H1 (cell line): ENCODE results near the gene TMEM97. TPM values are rescaled to one million over a fixed set of nuclear protein-coding genes. Genes with fewer than 3 reads are reported as not detected.
"Not testable (repeated sequence)": the region's sequence is repeated elsewhere in the genome, so short reads cannot be mapped to it uniquely, and the experiment has no call there.

ENCODE experiments used
- CTCF ChIA-PET: fragments of 300-600 bp; sonication (Branson Sonifier 250); formaldehyde crosslinking; loops from one replicate; lab custom pipeline; 2021; ENCODE audit not compliant: partially characterized antibody; lab: Charles Lee
- POLR2A ChIA-PET: fragments of 300-600 bp; sonication (Branson Sonifier 250); formaldehyde crosslinking; loops from one replicate; lab custom pipeline; 2021; ENCODE audit warnings: inconsistent platforms; ENCODE audit not compliant: partially characterized antibody; lab: Charles Lee
- DNase-seq, 2 experiments: peaks; one replicate each; pipeline versions ENCODE4 v3.0.0 to v3.0.0-alpha.2; 2010 to 2022; ENCODE audit warnings: low spot score in 2 of 2, low read depth in 1 of 2, mixed read lengths in 1 of 2
- FAIRE-seq: peaks from 2 replicates; lab custom pipeline; 2011; peaks lifted over from hg19 to GRCh38; lab: Jason Lieb, UNC
- H2AFZ ChIP-seq: 2 replicates; pipeline ENCODE4 v1.8.1; 2012; ENCODE audit warnings: low read length, inconsistent platforms
- H2AK5ac ChIP-seq: 2 replicates; pipeline ENCODE4 v1.6.1; 2013; ENCODE audit warnings: low read depth, low read length
- H2BK120ac ChIP-seq: replicated peaks from 2 replicates; pipeline ENCODE3; 2013; ENCODE audit warnings: low read depth, low read length, inconsistent platforms
- H2BK12ac ChIP-seq: 2 replicates; pipeline ENCODE4 v1.6.1; 2013; ENCODE audit warnings: low read depth, low read length
- H2BK15ac ChIP-seq: 2 replicates; pipeline ENCODE4 v1.6.1; 2013; ENCODE audit warnings: low read length
- H2BK20ac ChIP-seq: 2 replicates; pipeline ENCODE4 v1.6.1; 2013; ENCODE audit warnings: low read length
- H2BK5ac ChIP-seq: 2 replicates; pipeline ENCODE4 v1.6.1; 2013; ENCODE audit warnings: low read depth, low read length
- H3K14ac ChIP-seq: 2 replicates; pipeline ENCODE4 v1.6.1; 2013; ENCODE audit warnings: inconsistent platforms; ENCODE audit not compliant: insufficient read length
- H3K18ac ChIP-seq: 2 replicates; pipeline ENCODE4 v1.6.1; 2013; ENCODE audit warnings: low read length; ENCODE audit errors: extremely low read depth
- H3K23ac ChIP-seq: 2 replicates; pipeline ENCODE4 v1.6.1; 2013; ENCODE audit warnings: inconsistent platforms; ENCODE audit not compliant: insufficient read length
- H3K23me2 ChIP-seq: 2 replicates; pipeline ENCODE4 v1.6.1; 2013; ENCODE audit warnings: low read depth, low read length
- H3K27ac ChIP-seq: 2 replicates; pipeline ENCODE4 v1.6.1; 2011; ENCODE audit warnings: low read depth, low read length, inconsistent platforms
- H3K27me3 ChIP-seq, 4 experiments: replicated peaks in 1 of 4; 1 replicate in 1 of 4; 2 replicates in 3 of 4; pipeline versions ENCODE4 v1.6.1 to v1.8.1; 2011 to 2013; ENCODE audit warnings: low read length in 3 of 4, mild to moderate bottlenecking in 3 of 4, inconsistent platforms in 2 of 4, mixed read lengths in 2 of 4, moderate library complexity in 1 of 4; ENCODE audit not compliant: control insufficient read depth in 3 of 4, insufficient read depth in 3 of 4; ENCODE audit errors: extremely low read depth in 1 of 4
- H3K36me3 ChIP-seq, 4 experiments: 2 replicates each; pipeline versions ENCODE4 v1.6.1 to v1.8.1; 2011 to 2013; ENCODE audit warnings: mild to moderate bottlenecking in 4 of 4, low read length in 3 of 4, moderate library complexity in 2 of 4, control low read depth in 1 of 4, inconsistent platforms in 1 of 4; ENCODE audit not compliant: insufficient read depth in 4 of 4, control insufficient read depth in 2 of 4
- H3K4ac ChIP-seq: replicated peaks from 2 replicates; pipeline ENCODE3; 2013; ENCODE audit warnings: low read length, low read depth, mixed read lengths, inconsistent platforms; ENCODE audit not compliant: insufficient read length
- H3K4me1 ChIP-seq, 4 experiments: replicated peaks in 1 of 4; 1 replicate in 1 of 4; 2 replicates in 3 of 4; pipeline versions ENCODE4 v1.6.1 to v1.8.1; 2011 to 2013; ENCODE audit warnings: low read length in 3 of 4, inconsistent platforms in 2 of 4, mixed read lengths in 1 of 4; ENCODE audit not compliant: insufficient read depth in 4 of 4, control insufficient read depth in 3 of 4
- H3K4me2 ChIP-seq, 2 experiments: 2 replicates each; pipeline versions ENCODE4 v1.6.1 to v1.8.1; 2011 to 2013; ENCODE audit warnings: low read depth in 2 of 2, low read length in 2 of 2, control low read depth in 1 of 2, inconsistent platforms in 1 of 2, mild to moderate bottlenecking in 1 of 2; ENCODE audit not compliant: insufficient read depth in 1 of 2
- H3K4me3 ChIP-seq, 4 experiments: fragments of 200-600, 300-600 bp in 1 of 4; sonication (generic), shearing (Covaris generic), sonication (Bioruptor Twin) in 1 of 4; 2 replicates each; pipeline versions ENCODE4 v1.5.1 to v1.8.1; 2011 to 2016; ENCODE audit warnings: low read length in 4 of 4, low read depth in 3 of 4, control low read depth in 2 of 4, inconsistent platforms in 2 of 4, mild to moderate bottlenecking in 2 of 4, mixed read lengths in 1 of 4, moderate library complexity in 1 of 4; ENCODE audit not compliant: insufficient read depth in 2 of 4; ENCODE audit errors: extremely low read depth in 1 of 4
- H3K56ac ChIP-seq: replicated peaks from 2 replicates; pipeline ENCODE3; 2013; ENCODE audit warnings: low read depth, mild to moderate bottlenecking, mixed read lengths, low read length, inconsistent platforms; ENCODE audit not compliant: insufficient read length
- H3K79me1 ChIP-seq: 2 replicates; pipeline ENCODE4 v1.6.1; 2013; ENCODE audit warnings: low read depth, low read length, control low read depth
- H3K79me2 ChIP-seq, 2 experiments: 2 replicates each; pipeline versions ENCODE4 v1.6.1 to v1.8.1; 2012 to 2013; ENCODE audit warnings: low read length in 2 of 2, mild to moderate bottlenecking in 2 of 2, inconsistent platforms in 1 of 2; ENCODE audit not compliant: insufficient read depth in 2 of 2, control insufficient read depth in 1 of 2
- H3K9ac ChIP-seq, 4 experiments: replicated peaks in 1 of 4; 1 replicate in 1 of 4; 2 replicates in 3 of 4; pipeline versions ENCODE4 v1.6.1 to v1.8.1; 2011 to 2013; ENCODE audit warnings: low read depth in 3 of 4, low read length in 3 of 4, control low read depth in 2 of 4, mild to moderate bottlenecking in 2 of 4, moderate library complexity in 2 of 4, inconsistent platforms in 1 of 4; ENCODE audit errors: extremely low read depth in 1 of 4
- H3K9me3 ChIP-seq, 2 experiments: 2 replicates each; pipeline versions ENCODE4 v1.6.1 to v1.8.1; 2012 to 2013; ENCODE audit warnings: mild to moderate bottlenecking in 2 of 2, moderate library complexity in 2 of 2, control low read depth in 1 of 2, inconsistent platforms in 1 of 2, low read depth in 1 of 2, low read length in 1 of 2, mixed read lengths in 1 of 2; ENCODE audit not compliant: insufficient read depth in 2 of 2
- H4K20me1 ChIP-seq, 2 experiments: replicated peaks in 1 of 2; 2 replicates each; pipeline versions ENCODE3 to v1.8.1; 2011 to 2013; ENCODE audit warnings: inconsistent platforms in 2 of 2, low read length in 2 of 2, mild to moderate bottlenecking in 1 of 2; ENCODE audit not compliant: insufficient read depth in 2 of 2, control insufficient read depth in 1 of 2
- H4K5ac ChIP-seq: 2 replicates; pipeline ENCODE4 v1.6.1; 2013; ENCODE audit warnings: low read length, low read depth, mixed read lengths, inconsistent platforms; ENCODE audit not compliant: insufficient read length
- H4K8ac ChIP-seq: 2 replicates; pipeline ENCODE4 v1.8.0; 2013; ENCODE audit warnings: mild to moderate bottlenecking, moderate library complexity, low read length, inconsistent platforms; ENCODE audit not compliant: insufficient read depth; ENCODE audit errors: extremely low read depth
- H4K91ac ChIP-seq: replicated peaks from 2 replicates; pipeline ENCODE3; 2013; ENCODE audit warnings: low read length, mixed read lengths, inconsistent platforms; ENCODE audit not compliant: insufficient read length
- ASH2L ChIP-seq: fragments of 200-600, 300-600 bp; sonication (generic); IDR thresholded peaks from one replicate; pipeline ENCODE4 v1.7.1; 2017; ENCODE audit warnings: low read length
- WGBS, 2 experiments: shearing (Covaris generic) in 1 of 2; methylation state at CpG; one replicate each; pipeline versions ENCODE4 v1.1.6 to v1.1.7; 2013 to 2015; ENCODE audit warnings: low lambda C conversion rate in 2 of 2, mixed read lengths in 2 of 2, inconsistent platforms in 1 of 2, low coverage in 1 of 2, missing lambda C conversion rate in 1 of 2; ENCODE audit not compliant: insufficient replicate concordance in 2 of 2, insufficient coverage in 1 of 2, insufficient read length in 1 of 2; ENCODE audit errors: extremely low coverage in 1 of 2, missing lambda C conversion rate in 1 of 2; 5-methylcytosine and 5-hydroxymethylcytosine counted together
- polyA plus RNA-seq, 7 experiments: library from polyadenylated mRNA; depleted of rRNA in 3 of 7; stranded (reverse) in 5 of 7; unstranded in 2 of 7; fragments of >200 nt in 5 of 7; fragments of 200-250 nt in 2 of 7; gene quantifications; 1 replicate in 5 of 7; 2 replicates in 1 of 7; 4 replicates in 1 of 7; pipeline versions ENCODE4 v1.2.1 to v1.2.3, GENCODE V29; 2011 to 2013; ENCODE audit warnings: missing spikeins in 2 of 7, mixed read lengths in 2 of 7
- total RNA-seq: library from RNA; stranded (reverse); fragmentation: NEBNext Ultra II Directional; extraction: Animal tissue kit (Norgen Biotek cat#: 25700); gene quantifications from 2 replicates; pipeline ENCODE4 v1.2.1, GENCODE V29; 2021

Gene TMEM97
- total and polyA plus RNA-seq, 2 of the 8 experiments (the other 6 are each of a cell fraction or from before 2014, with no cell fraction given), result 126 to 130 TPM

- Histone ChIP-seq H3K79me2 (no peaks in the 10 kb centered on the region), H3K4me2 (no peak overlapping the region), H3K23me2 (no peaks in the 10 kb centered on the region), H2BK5ac (no peak overlapping the region), H3K56ac (no peak overlapping the region), H3K14ac (no peak overlapping the region), H3K79me1 (no peaks in the 10 kb centered on the region), H2BK12ac (no peak overlapping the region), H3K4me3 (no peak overlapping the region), H4K5ac (no peak overlapping the region), H3K4ac (no peak overlapping the region), H3K36me3 (no peaks in the 10 kb centered on the region), H3K27ac (no peak overlapping the region), H3K18ac (no peak overlapping the region), H2AK5ac (no peak overlapping the region), H2BK120ac (no peak overlapping the region), H4K20me1 (no peaks in the 10 kb centered on the region), H3K27me3 (no peaks in the 10 kb centered on the region), H4K8ac (no peak overlapping the region), H3K23ac (no peak overlapping the region), H2AFZ (no peak overlapping the region), H3K9ac (no peak overlapping the region), H3K9me3 (peaks cover 3 to 7% of the 10 kb centered on the region in 2 experiments; a peak in 1 of 4 replicates), H4K91ac (no peak overlapping the region), H2BK20ac (no peak overlapping the region), H2BK15ac (no peak overlapping the region), H3K4me1 (no peaks in the 10 kb centered on the region)
- POLR2A ChIA-PET, result no interaction called here
- DNase-seq (no peak), FAIRE-seq (no peak)
- CTCF ChIA-PET, result no interaction called here
- 81% methylated on average over 2 of the region's 2 CpGs; no CpG with 5 or more reads in 1 of the 2 experiments for WGBS, 2 experiments
- no peak for TF ChIP-seq ASH2L
These were observed 46.8 kb upstream of the TMEM97 start for GRCh38 chr17:28272166-28272565.

- DNase-seq, H4K91ac ChIP-seq, H3K79me2 ChIP-seq, H3K23ac ChIP-seq, H4K8ac ChIP-seq, POLR2A ChIA-PET, H3K4me3 ChIP-seq, H3K4me1 ChIP-seq, H2AFZ ChIP-seq, H3K79me1 ChIP-seq, H2BK5ac ChIP-seq, H3K4ac ChIP-seq, H2BK12ac ChIP-seq, H3K4me2 ChIP-seq, H2AK5ac ChIP-seq, H3K9ac ChIP-seq, H3K56ac ChIP-seq, H2BK20ac ChIP-seq, H3K18ac ChIP-seq, H3K36me3 ChIP-seq, H4K5ac ChIP-seq, H3K27me3 ChIP-seq, H4K20me1 ChIP-seq, H2BK15ac ChIP-seq, H3K9me3 ChIP-seq, H3K27ac ChIP-seq, FAIRE-seq, H3K14ac ChIP-seq, H3K23me2 ChIP-seq, H2BK120ac ChIP-seq: not testable (repeated sequence)
- 95% methylated on average over 5 of the region's 5 CpGs; no CpG with 5 or more reads in 1 of the 2 experiments for WGBS, 2 experiments
- CTCF ChIA-PET, result interaction anchor here (1.0 kb wide), 1 partner anchor 22 kb away, joined by 3 read pairs; no protein-coding TSS in a partner anchor
These were observed 45.7 kb upstream of the TMEM97 start for GRCh38 chr17:28273341-28273740.
